ENCODE data around the gene C2orf69.

The C2orf69 gene

DNA sequence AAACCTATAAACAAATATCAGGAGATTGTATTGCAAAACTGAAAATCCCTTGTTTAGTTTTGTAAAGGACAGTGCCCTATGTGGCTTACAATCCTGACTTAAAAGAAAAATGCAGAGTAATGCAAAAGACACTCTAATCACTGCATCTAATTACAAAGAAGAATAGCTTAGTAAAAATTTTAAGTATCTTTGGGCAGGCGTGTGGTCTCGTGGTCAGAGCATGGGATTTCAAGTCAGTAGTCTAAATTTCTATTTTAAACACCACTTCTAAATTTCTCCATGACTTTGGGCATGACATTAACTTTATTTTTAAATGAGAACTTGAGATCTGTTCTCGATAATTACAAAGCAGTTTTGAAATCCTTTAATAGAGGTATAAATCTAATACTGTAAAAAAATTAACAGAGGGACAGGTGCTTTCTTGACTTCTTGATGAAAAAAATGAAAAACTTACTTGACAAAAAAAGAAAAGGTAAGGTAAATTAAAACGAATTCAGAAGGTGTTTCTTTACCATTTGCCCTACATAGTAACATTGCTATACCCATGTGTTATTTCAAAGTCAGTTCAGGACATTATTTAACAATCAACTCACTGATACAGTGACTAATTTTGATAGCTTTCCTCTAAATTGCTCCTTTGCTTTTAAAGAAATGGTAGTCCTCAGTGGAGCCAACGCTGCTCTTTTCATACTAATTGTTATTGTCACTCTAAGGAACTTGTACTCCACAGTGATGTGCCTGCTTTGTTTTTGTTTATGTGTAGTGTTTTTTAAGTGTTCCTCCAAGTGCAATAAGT is 42.5 kb upstream of the C2orf69 start:
- no peak overlapping the region for H3K9ac ChIP-seq (ENCODE audit: low read length)
- H3K36me3 ChIP-seq (ENCODE audit: low read length), result no peaks in the 10 kb centered on the region
- H3K9me3 ChIP-seq (ENCODE audit: insufficient read depth, low read length), result no peaks in the 10 kb centered on the region
- TF ChIP-seq, protein P1, sequence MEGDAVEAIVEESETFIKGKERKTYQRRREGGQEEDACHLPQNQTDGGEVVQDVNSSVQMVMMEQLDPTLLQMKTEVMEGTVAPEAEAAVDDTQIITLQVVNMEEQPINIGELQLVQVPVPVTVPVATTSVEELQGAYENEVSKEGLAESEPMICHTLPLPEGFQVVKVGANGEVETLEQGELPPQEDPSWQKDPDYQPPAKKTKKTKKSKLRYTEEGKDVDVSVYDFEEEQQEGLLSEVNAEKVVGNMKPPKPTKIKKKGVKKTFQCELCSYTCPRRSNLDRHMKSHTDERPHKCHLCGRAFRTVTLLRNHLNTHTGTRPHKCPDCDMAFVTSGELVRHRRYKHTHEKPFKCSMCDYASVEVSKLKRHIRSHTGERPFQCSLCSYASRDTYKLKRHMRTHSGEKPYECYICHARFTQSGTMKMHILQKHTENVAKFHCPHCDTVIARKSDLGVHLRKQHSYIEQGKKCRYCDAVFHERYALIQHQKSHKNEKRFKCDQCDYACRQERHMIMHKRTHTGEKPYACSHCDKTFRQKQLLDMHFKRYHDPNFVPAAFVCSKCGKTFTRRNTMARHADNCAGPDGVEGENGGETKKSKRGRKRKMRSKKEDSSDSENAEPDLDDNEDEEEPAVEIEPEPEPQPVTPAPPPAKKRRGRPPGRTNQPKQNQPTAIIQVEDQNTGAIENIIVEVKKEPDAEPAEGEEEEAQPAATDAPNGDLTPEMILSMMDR (IDR thresholded peaks at IDR 0.05; ENCODE audit: insufficient read depth, low read length, poor library complexity, severe bottlenecking), result no peak
- TF ChIP-seq EZH2phosphoT487 (conservative IDR thresholded peaks at IDR 0.05; ENCODE audit: low read length), result no peak
- H3K4me3 ChIP-seq (ENCODE audit: insufficient read depth, low read length, poor library complexity, severe bottlenecking), result no peak overlapping the region
- no peaks in the 10 kb centered on the region for H3K79me2 ChIP-seq (ENCODE audit: insufficient read depth, low read length)
- no peaks in the 10 kb centered on the region for H3K9me2 ChIP-seq (replicated peaks; ENCODE audit: insufficient read depth, low read length)
- no peaks in the 10 kb centered on the region for H3K27me3 ChIP-seq (ENCODE audit: low read length)
- H3K27ac ChIP-seq (ENCODE audit: low read depth, low read length), result no peak overlapping the region
- H3K4me2 ChIP-seq (ENCODE audit: low read depth, low read length, poor library complexity, severe bottlenecking), result no peak overlapping the region
- no peaks in the 10 kb centered on the region for H3F3A ChIP-seq (ENCODE audit: insufficient read depth)
- H2AFZ ChIP-seq (ENCODE audit: low read depth, low read length, severe bottlenecking), result no peak overlapping the region
- H4K20me1 ChIP-seq (ENCODE audit: low read depth, low read length), result no peaks in the 10 kb centered on the region

DNA sequence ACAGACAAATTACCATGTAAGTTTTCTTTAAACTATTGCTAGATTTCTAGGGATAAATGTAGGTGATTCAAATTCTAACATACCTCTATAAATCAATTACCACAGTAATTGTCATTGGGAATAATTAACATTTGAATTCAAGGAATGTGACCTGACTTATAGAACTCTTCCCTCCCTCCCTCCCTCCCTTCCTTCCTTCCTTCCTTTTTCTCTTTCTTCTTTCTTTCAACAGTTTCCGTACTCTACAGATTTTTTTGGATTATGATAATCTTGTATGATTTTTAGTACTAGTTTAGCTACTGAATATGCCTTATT is 41.9 kb upstream of the C2orf69 start:
- no peak for TF ChIP-seq EZH2phosphoT487 (conservative IDR thresholded peaks at IDR 0.05; ENCODE audit: low read length)
- TF ChIP-seq, protein P1 (IDR thresholded peaks at IDR 0.05; ENCODE audit: insufficient read depth, low read length, poor library complexity, severe bottlenecking), result no peak
- no peak overlapping the region for H3K4me3 ChIP-seq (ENCODE audit: insufficient read depth, low read length, poor library complexity, severe bottlenecking)
- no peak overlapping the region for H3K9ac ChIP-seq (ENCODE audit: low read length)
- H3K27ac ChIP-seq (ENCODE audit: low read depth, low read length), result no peak overlapping the region
- no peaks in the 10 kb centered on the region for H3K9me2 ChIP-seq (replicated peaks; ENCODE audit: insufficient read depth, low read length)
- no peak overlapping the region for H2AFZ ChIP-seq (ENCODE audit: low read depth, low read length, severe bottlenecking)
- no peaks in the 10 kb centered on the region for H3K36me3 ChIP-seq (ENCODE audit: low read length)
- H3K79me2 ChIP-seq (ENCODE audit: insufficient read depth, low read length), result no peaks in the 10 kb centered on the region
- peaks cover 5% of the 10 kb centered on the region; the same call in 1 of the 2 replicates for H3K9me3 ChIP-seq (ENCODE audit: insufficient read depth, low read length)
- no peaks in the 10 kb centered on the region for H4K20me1 ChIP-seq (ENCODE audit: low read depth, low read length)
- no peak overlapping the region for H3K4me2 ChIP-seq (ENCODE audit: low read depth, low read length, poor library complexity, severe bottlenecking)
- no peaks in the 10 kb centered on the region for H3F3A ChIP-seq (ENCODE audit: insufficient read depth)
- H3K27me3 ChIP-seq (ENCODE audit: low read length), result no peaks in the 10 kb centered on the region

DNA sequence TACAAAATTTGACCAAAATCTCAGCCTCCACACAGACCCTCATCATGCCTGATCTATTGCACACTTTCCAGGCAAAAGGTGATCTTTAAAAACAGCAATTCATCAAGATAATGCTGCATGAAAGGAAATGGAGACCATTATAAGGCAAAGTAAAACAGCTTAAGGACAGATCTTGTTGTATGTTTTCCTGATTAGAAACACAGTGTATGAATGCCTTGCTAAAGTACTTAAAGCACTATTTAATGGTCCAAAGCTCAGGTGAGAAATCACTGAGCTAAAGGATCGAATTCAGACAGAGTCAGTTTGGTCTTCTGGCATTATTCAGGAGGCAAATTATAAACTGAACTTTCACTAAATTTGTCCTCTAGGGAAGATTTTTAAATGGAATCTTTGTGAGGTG is 41.4 kb upstream of the C2orf69 start:
- Histone ChIP-seq H4K20me1 (ENCODE audit: low read depth, low read length) (no peaks in the 10 kb centered on the region), H3K36me3 (ENCODE audit: low read length) (no peaks in the 10 kb centered on the region), H3K27ac (ENCODE audit: low read depth, low read length) (no peak overlapping the region), H3K4me3 (ENCODE audit: insufficient read depth, low read length, poor library complexity, severe bottlenecking) (no peak overlapping the region), H3K9me3 (ENCODE audit: insufficient read depth, low read length) (peaks cover 5% of the 10 kb centered on the region; the same call in 1 of the 2 replicates), H3K79me2 (ENCODE audit: insufficient read depth, low read length) (no peaks in the 10 kb centered on the region), H3K9me2 (replicated peaks; ENCODE audit: insufficient read depth, low read length) (no peaks in the 10 kb centered on the region), H3K27me3 (ENCODE audit: low read length) (no peaks in the 10 kb centered on the region), H3K9ac (ENCODE audit: low read length) (no peak overlapping the region), H2AFZ (ENCODE audit: low read depth, low read length, severe bottlenecking) (no peak overlapping the region), H3F3A (ENCODE audit: insufficient read depth) (no peaks in the 10 kb centered on the region), H3K4me2 (ENCODE audit: low read depth, low read length, poor library complexity, severe bottlenecking) (no peak overlapping the region)
- TF ChIP-seq, protein P1 (IDR thresholded peaks at IDR 0.05; ENCODE audit: insufficient read depth, low read length, poor library complexity, severe bottlenecking), result no peak
- TF ChIP-seq EZH2phosphoT487 (conservative IDR thresholded peaks at IDR 0.05; ENCODE audit: low read length), result no peak

Data from SU-DHL-6 (cell line).